Cardiac fibroblast (primary cell): Measurements from ENCODE around the gene NCAM1.

ENCODE experiments used
- DNase-seq, 2 donors: peaks; one replicate each; pipeline versions ENCODE4 v3.0.0 to v3.0.0-alpha.2; 2010; ENCODE audit warnings: low read depth in 2 of 2
- H3K4me3 ChIP-seq, 2 donors: replicated peaks in 1 of 2; 1 replicate in 1 of 2; 2 replicates in 1 of 2; pipeline ENCODE4 v1.5.1; 2011; ENCODE audit warnings: low read depth in 2 of 2, low read length in 2 of 2, mild to moderate bottlenecking in 2 of 2, moderate library complexity in 1 of 2
- CTCF ChIP-seq: IDR thresholded peaks from one replicate; pipeline ENCODE4 v1.5.1; 2011; ENCODE audit warnings: low read depth, mild to moderate bottlenecking, low read length, inconsistent platforms

NCAM1 gene

GRCh38 chr11:113245216-113245615, 284.0 kb downstream of the NCAM1 start:
- no peak for DNase-seq
- no peak overlapping the region for H3K4me3 ChIP-seq
- TF ChIP-seq CTCF, result no peak

- H3K4me3 ChIP-seq, result no peak overlapping the region
- TF ChIP-seq CTCF, result no peak
- no peak for DNase-seq
Observed at GRCh38 chr11:113247221-113247620, 286.0 kb downstream of the NCAM1 start.

GRCh38 chr11:113247966-113248365, 286.7 kb downstream of the NCAM1 start:
- no peak overlapping the region for H3K4me3 ChIP-seq
- TF ChIP-seq CTCF, result no peak
- no peak for DNase-seq

- no peak overlapping the region for H3K4me3 ChIP-seq
- no peak for TF ChIP-seq CTCF
- DNase-seq, result no peak
Observed at GRCh38 chr11:113248702-113249490, 287.7 kb downstream of the NCAM1 start.

- peak; percentile 24 for TF ChIP-seq CTCF
- no peak overlapping the region for H3K4me3 ChIP-seq
- DNase-seq, result peak in 1 of 2 donors; percentile 9
Observed at GRCh38 chr11:113249491-113249763, 288.2 kb downstream of the NCAM1 start.

- no peak for TF ChIP-seq CTCF
Observed at GRCh38 chr11:113249786-113250185, 288.6 kb downstream of the NCAM1 start.

GRCh38 chr11:113251281-113251680, 290.1 kb downstream of the NCAM1 start:
- DNase-seq, result no peak
- no peak overlapping the region for H3K4me3 ChIP-seq
- no peak for TF ChIP-seq CTCF

More at GRCh38 chr11:113249786-113250185, 288.6 kb downstream of the NCAM1 start:
- no peak for DNase-seq
- no peak overlapping the region for H3K4me3 ChIP-seq
